SW480 (cell line): ENCODE measurements around the gene DUSP16.
"Not testable (repeated sequence)": the region's sequence is repeated elsewhere in the genome, so short reads cannot be mapped to it uniquely, and the experiment has no call there.

Experiments
- DNase-seq: peaks from one replicate; pipeline ENCODE4 v3.0.0-alpha.2; 2016; ENCODE audit warnings: low spot score

The DUSP16 gene

GRCh38 chr12:12495536-12495935, 67.1 kb downstream of the DUSP16 start:
- DNase-seq: no peak

- no peak for DNase-seq
These were observed 70.1 kb downstream of the DUSP16 start for GRCh38 chr12:12492547-12492946.

GRCh38 chr12:12491606-12492005, 71.1 kb downstream of the DUSP16 start:
- no peak for DNase-seq

- DNase-seq: no peak
These were observed 73.7 kb downstream of the DUSP16 start for GRCh38 chr12:12488823-12489550.

GRCh38 chr12:12488296-12488695, 74.4 kb downstream of the DUSP16 start:
- no peak for DNase-seq

GRCh38 chr12:12487490-12487889, 75.2 kb downstream of the DUSP16 start:
- no peak for DNase-seq

- DNase-seq: no peak
These were observed 75.9 kb downstream of the DUSP16 start for GRCh38 chr12:12486661-12487240.

GRCh38 chr12:12483438-12483837, 79.2 kb downstream of the DUSP16 start:
- DNase-seq: no peak

- DNase-seq: no peak
These were observed 79.7 kb downstream of the DUSP16 start for GRCh38 chr12:12482959-12483358.

GRCh38 chr12:12482150-12482761, 80.4 kb downstream of the DUSP16 start:
- no peak for DNase-seq

GRCh38 chr12:12481631-12482030, 81.0 kb downstream of the DUSP16 start:
- no peak for DNase-seq

GRCh38 chr12:12480074-12480473, 82.6 kb downstream of the DUSP16 start:
- DNase-seq: no peak

- DNase-seq: no peak
These were observed 85.2 kb downstream of the DUSP16 start for GRCh38 chr12:12477532-12477890.

GRCh38 chr12:12476857-12477531, 85.7 kb downstream of the DUSP16 start:
- no peak for DNase-seq

GRCh38 chr12:12474931-12475795, 87.5 kb downstream of the DUSP16 start:
- DNase-seq: no peak

- DNase-seq: no peak
These were observed 88.2 kb downstream of the DUSP16 start for GRCh38 chr12:12474471-12474928.

- DNase-seq: no peak
These were observed 89.4 kb downstream of the DUSP16 start for GRCh38 chr12:12473223-12473622.

- DNase-seq: not testable (repeated sequence)
These were observed 90.4 kb downstream of the DUSP16 start for GRCh38 chr12:12471982-12472961.

- no peak for DNase-seq
These were observed 91.8 kb downstream of the DUSP16 start for GRCh38 chr12:12470751-12471306.

- no peak for DNase-seq
These were observed 93.3 kb downstream of the DUSP16 start for GRCh38 chr12:12469386-12469785.
